Measurements from ENCODE around the gene SNX12.

The SNX12 gene

GRCh38 chrX:71068044-71068918 lies at the start of gene SNX12:
TSS of gene SNX12 (minus strand) at chrX:71068334. CDS start at chrX:71068306, 28 bp downstream.
- DNase-seq: peak; percentile 88

GRCh38 chrX:71117358-71117757 lies 49.2 kb upstream of the SNX12 start:
- no peak for DNase-seq

- DNase-seq: no peak
These were observed 43.8 kb upstream of the SNX12 start for GRCh38 chrX:71111921-71112431.

GRCh38 chrX:71111141-71111843 lies 43.2 kb upstream of the SNX12 start, which contains the start of gene IL2RG:
TSS of gene IL2RG (minus strand) at chrX:71111577. CDS start at chrX:71111539, 38 bp downstream.
- no peak for DNase-seq

- DNase-seq: no peak
These were observed 40.9 kb upstream of the SNX12 start for GRCh38 chrX:71109051-71109450.

GRCh38 chrX:71107762-71108360 lies 39.7 kb upstream of the SNX12 start:
- no peak for DNase-seq

GRCh38 chrX:71107245-71107644 lies 39.1 kb upstream of the SNX12 start:
- DNase-seq: no peak

GRCh38 chrX:71106427-71106826 lies 38.3 kb upstream of the SNX12 start, which contains the start of gene CXorf65:
TSS of gene CXorf65 (minus strand) at chrX:71106740. CDS start at chrX:71106556, 184 bp downstream.
- no peak for DNase-seq

- DNase-seq: no peak
These were observed 37.5 kb upstream of the SNX12 start for GRCh38 chrX:71105628-71106027.

GRCh38 chrX:71103110-71103983 lies 35.2 kb upstream of the SNX12 start:
- no peak for DNase-seq

- no peak for DNase-seq
These were observed 34.2 kb upstream of the SNX12 start for GRCh38 chrX:71102292-71102691.

- DNase-seq: no peak
These were observed 32.7 kb upstream of the SNX12 start for GRCh38 chrX:71100581-71101505.

- DNase-seq: no peak
These were observed 31.6 kb upstream of the SNX12 start for GRCh38 chrX:71099736-71100135.

- no peak for DNase-seq
These were observed 30.9 kb upstream of the SNX12 start for GRCh38 chrX:71098951-71099506.

GRCh38 chrX:71098302-71098701 lies 30.2 kb upstream of the SNX12 start:
- no peak for DNase-seq

GRCh38 chrX:71096760-71097032 lies 28.6 kb upstream of the SNX12 start:
- DNase-seq: no peak

- no peak for DNase-seq
These were observed 28.0 kb upstream of the SNX12 start for GRCh38 chrX:71095981-71096759.

GRCh38 chrX:71095555-71095980 lies 27.4 kb upstream of the SNX12 start, which contains the start of gene FOXO4:
TSS of gene FOXO4 (plus strand) at chrX:71095851. CDS start at chrX:71096529, 678 bp downstream.
- DNase-seq: peak; percentile 82

- no peak for DNase-seq
These were observed 26.9 kb upstream of the SNX12 start for GRCh38 chrX:71095033-71095432.

- DNase-seq: no peak
These were observed 23.1 kb upstream of the SNX12 start for GRCh38 chrX:71091263-71091662.

All from NCI-H2107 (cell line).